Activated CD8-positive, alpha-beta memory T cell treated with anti-CD3 and anti-CD28 coated beads for 36 hours (primary cell): ENCODE results near the gene PLD2. TPM values are rescaled to one million over a fixed set of nuclear protein-coding genes. Genes with fewer than 3 reads are reported as not detected.

Source experiments
- CTCF ChIA-PET: fragments of 350-600 bp; sonication (Branson Sonifier 250); formaldehyde crosslinking; loops from one replicate; lab custom pipeline; 2021; ENCODE audit warnings: antibody characterized with exemption; lab: Charles Lee
- POLR2A ChIA-PET: fragments of 350-600 bp; sonication (Branson Sonifier 250); formaldehyde crosslinking; loops from one replicate; lab custom pipeline; 2021; ENCODE audit warnings: antibody characterized with exemption; lab: Charles Lee
- total RNA-seq, 2 experiments: library from RNA; stranded (reverse); gene quantifications; one replicate each; pipeline ENCODE4 v1.2.3, GENCODE V29; 2021

Gene PLD2
- total RNA-seq, 2 experiments from 2014 or later, result 10.0 to 12.6 TPM

DNA sequence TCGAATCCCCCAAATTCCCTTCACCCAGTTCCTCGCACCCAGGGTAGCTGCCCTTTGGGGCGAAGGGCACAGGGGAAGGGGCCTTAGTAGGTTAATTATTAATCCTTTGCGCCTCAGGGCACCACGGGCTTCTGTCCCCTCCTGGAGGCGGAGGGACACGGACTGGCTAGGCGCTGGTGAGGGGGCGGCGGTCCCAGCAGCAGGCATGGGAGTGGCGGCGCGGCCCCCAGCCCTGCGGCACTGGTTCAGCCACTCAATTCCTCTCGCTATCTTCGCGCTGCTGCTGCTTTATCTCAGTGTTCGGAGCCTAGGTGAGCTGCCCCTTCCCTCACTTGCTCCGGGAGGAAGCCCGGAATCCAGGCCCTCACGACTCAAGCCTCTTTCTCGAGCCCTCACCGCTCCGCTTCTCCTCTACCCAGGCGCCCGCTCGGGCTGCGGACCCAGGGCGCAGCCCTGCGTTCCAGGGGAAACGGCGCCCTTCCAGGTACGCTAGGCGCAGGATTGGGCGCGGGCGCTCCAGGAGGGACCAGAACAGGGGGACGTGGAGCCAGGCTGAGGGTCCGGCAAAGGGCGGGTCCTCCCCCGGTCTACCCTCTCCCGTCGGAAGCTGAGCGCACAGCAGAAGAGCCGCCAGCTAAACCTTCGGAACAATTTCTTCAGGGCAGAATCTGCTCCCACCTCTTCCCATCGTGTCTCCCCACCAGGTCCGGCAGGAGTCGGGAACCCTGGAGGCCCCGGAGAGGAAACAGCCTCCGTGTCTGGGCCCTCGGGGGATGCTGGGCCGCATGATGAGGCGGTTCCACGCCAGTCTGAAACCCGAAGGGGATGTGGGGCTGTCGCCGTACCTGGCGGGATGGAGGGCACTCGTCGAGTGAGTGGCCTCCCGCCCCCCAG, 17.9 kb upstream of the PLD2 start, which contains the start of gene GLTPD2:
Gene GLTPD2 (plus strand): TSS at position 158 of the 894 bp plus-strand sequence. CDS start 48 bp downstream, at position 206.
- POLR2A ChIA-PET, result interaction anchor here (1.2 to 2.3 kb wide), 8 partner anchors 8 to 114 kb away, joined by 3 to 8 read pairs (median 6); partner anchors contain the start of genes ARRB2, C17orf107, CHRNE and PLD2

DNA sequence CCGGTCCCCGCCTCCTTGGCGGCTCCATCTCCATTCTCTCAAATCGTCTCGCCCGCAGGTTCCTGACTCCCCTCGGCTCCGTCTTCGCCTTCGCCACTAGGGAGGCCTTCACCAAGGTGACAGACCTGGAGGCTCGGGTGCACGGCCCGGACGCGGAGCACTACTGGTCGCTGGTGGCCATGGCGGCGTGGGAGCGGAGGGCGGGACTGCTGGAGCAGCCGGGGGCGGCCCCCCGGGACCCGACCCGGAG, 17.3 kb upstream of the PLD2 start:
- POLR2A ChIA-PET, result interaction anchor here (0.7 to 2.3 kb wide), 10 partner anchors 8 to 118 kb away, joined by 3 to 8 read pairs (median 6); partner anchors contain the start of genes ARRB2, C17orf107, CHRNE and MINK1
- CTCF ChIA-PET, result interaction anchor here (0.8 to 3.8 kb wide), 22 partner anchors 9 to 113 kb away, joined by 3 to 17 read pairs (median 4); partner anchors contain the start of genes ARRB2, C17orf107, C17orf114 and CHRNE

More for the DNA sequence above, 17.9 kb upstream of the PLD2 start, which contains the start of gene GLTPD2:
- CTCF ChIA-PET, result interaction anchor here (0.8 to 3.8 kb wide), 20 partner anchors 8 to 114 kb away, joined by 3 to 17 read pairs (median 4); partner anchors contain the start of genes ARRB2, C17orf107, C17orf114 and CHRNE

DNA sequence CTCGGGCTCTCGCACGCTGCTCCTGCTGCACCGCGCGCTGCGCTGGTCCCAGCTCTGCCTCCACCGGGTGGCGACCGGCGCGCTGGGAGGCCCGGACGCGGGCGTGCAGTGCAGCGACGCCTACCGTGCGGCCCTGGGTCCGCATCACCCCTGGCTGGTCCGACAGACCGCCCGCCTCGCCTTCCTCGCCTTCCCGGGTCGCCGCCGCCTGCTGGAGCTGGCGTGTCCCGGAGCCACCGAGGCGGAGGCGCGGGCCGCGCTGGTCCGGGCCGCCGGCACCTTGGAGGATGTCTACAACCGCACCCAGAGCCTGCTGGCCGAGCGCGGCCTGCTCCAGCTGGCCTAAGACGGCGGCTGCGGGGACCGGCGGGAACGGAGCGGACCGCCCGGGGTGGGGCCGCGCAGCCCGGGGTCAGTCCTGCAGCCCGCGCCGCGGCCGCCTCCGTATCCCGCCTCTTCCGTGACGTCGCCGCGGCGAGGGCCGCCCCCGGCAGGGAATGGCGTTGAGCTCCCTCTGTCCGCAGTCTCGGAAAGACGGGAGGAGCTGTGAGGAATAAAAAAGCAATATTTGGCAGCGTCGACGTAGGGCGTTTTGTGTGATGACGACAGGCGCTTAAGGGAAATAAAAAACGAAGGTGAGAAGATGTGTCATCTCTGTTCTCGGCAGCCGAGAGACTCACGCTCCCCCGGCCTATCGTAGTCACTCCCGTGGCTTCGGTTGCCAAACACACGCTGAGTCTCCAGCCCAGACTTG, 16.8 kb upstream of the PLD2 start:
- CTCF ChIA-PET, result interaction anchor here (0.6 to 3.8 kb wide), 30 partner anchors 9 to 227 kb away, joined by 3 to 17 read pairs (median 4); partner anchors contain the start of genes ARRB2, C17orf107, C17orf114 and CHRNE
- POLR2A ChIA-PET, result interaction anchor here (0.5 to 2.3 kb wide), 13 partner anchors 9 to 239 kb away, joined by 3 to 8 read pairs (median 6); partner anchors contain the start of genes ARRB2, C17orf107, CHRNE and MINK1

- POLR2A ChIA-PET, result interaction anchor here (0.5 to 2.3 kb wide), 11 partner anchors 9 to 238 kb away, joined by 3 to 8 read pairs (median 6); partner anchors contain the start of genes ARRB2, C17orf107, CHRNE and PLD2
Observed at GRCh38 chr17:4790705-4791088, 16.3 kb upstream of the PLD2 start.

DNA sequence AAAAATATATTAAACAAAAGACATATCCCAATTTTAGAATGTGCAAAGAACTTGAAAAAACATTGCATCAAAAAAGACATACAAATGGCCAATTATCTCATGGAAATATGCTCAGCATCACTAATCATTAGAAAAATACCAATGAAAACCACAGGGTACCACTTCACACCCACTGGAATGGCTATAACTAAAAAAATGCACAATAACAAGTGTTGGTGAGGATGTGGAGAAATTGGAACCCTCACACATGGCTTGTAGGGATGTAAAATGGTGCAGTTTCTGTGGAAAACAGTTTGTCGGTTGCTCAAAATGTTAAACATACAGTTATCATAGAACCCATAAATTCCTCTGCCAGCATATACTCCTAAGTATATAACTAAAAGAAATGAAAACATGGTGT, 11.8 kb upstream of the PLD2 start:
- ChIA-PET POLR2A (no interaction called here), CTCF (no interaction called here)

More at GRCh38 chr17:4790705-4791088, 16.3 kb upstream of the PLD2 start:
- CTCF ChIA-PET, result interaction anchor here (0.6 to 3.8 kb wide), 20 partner anchors 10 to 227 kb away, joined by 3 to 17 read pairs (median 4); partner anchors contain the start of genes ARRB2, C17orf107, C17orf114 and CHRNE

DNA sequence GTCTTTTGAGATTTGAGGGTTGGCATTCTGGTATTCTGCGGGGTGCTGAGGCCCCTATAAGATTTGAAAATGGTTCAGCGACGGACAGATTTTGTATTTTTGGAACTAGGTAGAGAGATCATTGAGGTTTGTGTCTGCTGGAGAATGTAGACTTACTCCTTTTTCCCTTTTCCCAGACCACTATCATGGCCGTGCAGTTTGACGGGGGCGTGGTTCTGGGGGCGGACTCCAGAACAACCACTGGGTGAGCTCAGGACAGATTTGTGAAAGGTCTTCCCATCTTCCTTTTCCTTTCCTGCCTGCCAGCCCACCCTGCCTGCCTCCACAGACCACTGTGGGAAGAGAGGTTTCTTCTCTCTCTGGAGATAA, 10.4 kb upstream of the PLD2 start:
- CTCF ChIA-PET, result interaction anchor here (0.5 to 1.6 kb wide), 6 partner anchors 13 to 230 kb away, joined by 3 to 6 read pairs (median 3); partner anchors contain the start of gene CHRNE
- POLR2A ChIA-PET, result interaction anchor here (0.6 kb wide), 1 partner anchor 1000 kb away, joined by 4 read pairs; no protein-coding TSS in a partner anchor

- ChIA-PET POLR2A (no interaction called here), CTCF (interaction anchor here (2.1 kb wide), 1 partner anchor 11 kb away, joined by 5 read pairs; no protein-coding TSS in a partner anchor)
Observed at GRCh38 chr17:4800462-4801196, 6.3 kb upstream of the PLD2 start.

DNA sequence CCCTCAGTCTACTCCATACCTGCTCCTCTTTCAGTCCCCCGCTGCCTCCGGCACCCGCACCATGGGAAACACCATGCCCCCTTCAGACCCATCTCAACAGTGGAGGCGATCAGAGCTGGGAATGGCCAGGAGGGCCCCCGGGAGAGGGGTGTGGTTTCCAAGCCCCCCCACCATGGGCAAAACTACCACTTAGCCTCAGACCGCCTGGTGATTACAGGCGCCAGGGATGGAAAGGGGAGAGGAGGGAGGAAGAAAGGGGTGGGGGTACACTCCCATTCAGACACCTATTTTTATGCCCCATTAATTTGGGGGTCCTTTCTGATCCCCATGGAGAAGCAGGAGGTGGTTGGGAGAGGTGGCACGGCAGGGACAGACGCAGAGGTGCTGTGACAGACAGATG, 4.7 kb upstream of the PLD2 start, which contains the start of gene C17orf114:
Gene C17orf114 (minus strand): TSS at position 101 of the 400 bp plus-strand sequence.
- CTCF ChIA-PET, result interaction anchor here (2.1 kb wide), 1 partner anchor 12 kb away, joined by 5 read pairs; no protein-coding TSS in a partner anchor
- POLR2A ChIA-PET, result interaction anchor here (0.7 kb wide), 1 partner anchor 130 kb away, joined by 3 read pairs; no protein-coding TSS in a partner anchor

DNA sequence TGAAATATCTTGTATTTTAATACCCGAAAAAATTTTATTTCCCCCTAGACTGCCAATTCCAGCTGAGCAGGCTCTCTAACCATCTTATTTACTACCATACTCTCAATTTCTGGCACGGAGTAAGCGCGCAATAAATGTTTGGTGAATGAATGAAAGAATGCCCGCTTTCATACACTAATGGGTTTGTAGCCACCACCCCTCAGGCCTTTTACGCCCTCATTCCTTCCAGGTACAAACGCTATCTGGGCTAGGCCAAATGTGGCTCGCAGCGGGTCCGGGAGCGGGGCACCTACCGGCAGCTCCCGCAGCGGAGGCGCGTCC, 536 bp upstream of the PLD2 start:
- POLR2A ChIA-PET, result interaction anchor here (0.9 to 1.7 kb wide), 2 partner anchors 16 to 32 kb away, joined by 7 to 8 read pairs; no protein-coding TSS in a partner anchor
- CTCF ChIA-PET, result interaction anchor here (3.9 kb wide), 1 partner anchor 17 kb away, joined by 16 read pairs; the partner anchor contains the start of gene GLTPD2

DNA sequence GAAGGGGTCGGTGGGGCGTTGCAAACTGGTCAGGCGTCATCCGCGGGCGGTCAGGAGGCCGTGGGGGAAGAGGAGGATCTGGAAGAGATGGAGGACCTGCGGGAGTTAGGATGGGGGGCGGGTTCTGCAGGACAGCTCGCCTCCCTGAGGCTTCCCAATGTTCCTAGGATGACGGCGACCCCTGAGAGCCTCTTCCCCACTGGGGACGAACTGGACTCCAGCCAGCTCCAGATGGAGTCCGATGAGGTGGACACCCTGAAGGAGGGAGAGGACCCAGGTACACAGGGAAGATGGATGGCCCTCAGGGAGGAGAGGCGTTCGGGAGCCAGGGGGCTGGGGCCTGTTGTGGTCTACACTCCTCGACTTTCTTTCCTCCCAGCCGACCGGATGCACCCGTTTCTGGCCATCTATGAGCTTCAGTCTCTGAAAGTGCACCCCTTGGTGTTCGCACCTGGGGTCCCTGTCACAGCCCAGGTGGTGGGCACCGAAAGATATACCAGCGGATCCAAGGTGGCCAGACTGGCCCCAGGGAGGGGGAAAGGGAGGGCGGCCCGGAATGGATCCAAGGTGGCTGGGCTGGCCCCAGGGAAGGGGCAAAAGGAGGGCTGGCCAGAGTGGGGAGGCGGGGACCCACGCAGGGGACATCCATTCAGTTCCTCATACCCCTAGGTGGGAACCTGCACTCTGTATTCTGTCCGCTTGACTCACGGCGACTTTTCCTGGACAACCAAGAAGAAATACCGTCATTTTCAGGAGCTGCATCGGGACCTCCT, 839 bp downstream of the PLD2 start:
- CTCF ChIA-PET, result interaction anchor here (1.1 to 3.9 kb wide), 3 partner anchors 18 to 92 kb away, joined by 3 to 16 read pairs (median 3); partner anchors contain the start of genes C17orf107 and GLTPD2
- POLR2A ChIA-PET, result interaction anchor here (0.8 to 1.7 kb wide), 2 partner anchors 12 to 18 kb away, joined by 3 to 8 read pairs; partner anchors contain the start of gene PSMB6

DNA sequence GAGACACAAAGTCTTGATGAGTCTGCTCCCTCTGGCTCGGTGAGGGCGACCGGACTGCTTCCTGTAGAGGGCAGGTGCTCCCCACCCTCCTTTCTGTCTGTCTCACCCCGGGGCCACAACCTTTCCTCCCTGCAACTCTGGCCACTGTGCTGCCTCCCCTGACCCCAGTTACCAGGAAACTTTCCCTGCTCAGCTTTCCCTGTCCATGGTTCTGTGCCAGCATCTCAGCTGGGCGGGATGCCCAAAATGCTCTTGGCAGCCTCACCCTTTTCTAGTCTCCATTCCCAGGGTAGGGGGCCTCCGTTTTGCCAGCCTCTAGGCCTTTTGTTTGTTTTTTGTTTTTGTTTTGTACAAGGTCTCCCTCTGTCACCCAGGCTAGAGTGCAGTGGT, 1.4 kb downstream of the PLD2 start:
- POLR2A ChIA-PET, result no interaction called here
- CTCF ChIA-PET, result interaction anchor here (1.2 to 3.9 kb wide), 2 partner anchors 19 to 79 kb away, joined by 3 to 16 read pairs; partner anchors contain the start of gene GLTPD2

GRCh38 chr17:4810696-4811290, 3.8 kb downstream of the PLD2 start:
- POLR2A ChIA-PET, result no interaction called here
- CTCF ChIA-PET, result no interaction called here

DNA sequence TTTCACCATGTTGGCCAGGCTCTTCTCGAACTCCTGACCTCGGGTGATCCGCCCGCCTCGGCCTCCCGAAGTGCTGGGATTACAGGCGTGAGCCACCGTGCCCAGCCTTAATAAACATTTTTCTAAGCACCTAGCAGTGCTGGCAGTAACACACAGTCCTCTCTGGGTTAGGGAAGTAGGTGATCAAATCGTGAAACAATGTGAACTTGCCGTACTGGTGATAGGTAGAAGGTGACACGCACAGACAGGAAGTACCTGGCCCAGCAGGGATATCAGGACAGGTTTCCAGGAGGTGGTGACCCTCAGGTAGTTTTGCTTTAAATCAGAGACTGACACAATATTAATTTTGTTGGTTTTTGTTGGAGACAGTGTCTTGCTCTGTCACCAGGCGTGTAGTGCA, 4.5 kb downstream of the PLD2 start:
- POLR2A ChIA-PET, result no interaction called here
- CTCF ChIA-PET, result no interaction called here

GRCh38 chr17:4812690-4813089, 5.7 kb downstream of the PLD2 start:
- CTCF ChIA-PET, result no interaction called here
- POLR2A ChIA-PET, result no interaction called here

GRCh38 chr17:4815043-4815675, 8.2 kb downstream of the PLD2 start:
- CTCF ChIA-PET, result no interaction called here
- POLR2A ChIA-PET, result no interaction called here

GRCh38 chr17:4816826-4817225, 9.9 kb downstream of the PLD2 start:
- ChIA-PET POLR2A (no interaction called here), CTCF (no interaction called here)
